Mesenchymal stem cell (in vitro differentiated cells and primary cell): ENCODE data around the gene SDK2.

Experiments used
- DNase-seq: peaks from one replicate; pipeline ENCODE4 v3.0.0-alpha.2; 2013
- H2AFZ ChIP-seq: one replicate; pipeline ENCODE4 v1.6.1; 2013; ENCODE audit warnings: low read depth, mild to moderate bottlenecking, control low read depth, inconsistent platforms, low read length, moderate library complexity
- H2AK5ac ChIP-seq: 2 replicates; pipeline ENCODE4 v1.6.1; 2013; ENCODE audit warnings: low read length, moderate library complexity, mild to moderate bottlenecking, inconsistent platforms; ENCODE audit not compliant: severe bottlenecking
- H2BK120ac ChIP-seq: one replicate; pipeline ENCODE4 v1.6.1; 2013; ENCODE audit warnings: low read depth, mild to moderate bottlenecking, inconsistent platforms, low read length, moderate library complexity
- H2BK12ac ChIP-seq, 2 experiments: one replicate each; pipeline ENCODE4 v1.6.1; 2013; ENCODE audit warnings: inconsistent platforms in 2 of 2, low read length in 2 of 2, mild to moderate bottlenecking in 2 of 2, moderate library complexity in 2 of 2, control low read depth in 1 of 2
- H2BK15ac ChIP-seq: one replicate; pipeline ENCODE4 v1.6.1; 2013; ENCODE audit warnings: mild to moderate bottlenecking, low read depth, inconsistent platforms; ENCODE audit not compliant: poor library complexity, severe bottlenecking
- H2BK5ac ChIP-seq: 2 replicates; pipeline ENCODE4 v1.6.1; 2013; ENCODE audit warnings: low read depth, mild to moderate bottlenecking, low read length, control low read depth, inconsistent platforms; ENCODE audit not compliant: poor library complexity, severe bottlenecking
- H3K14ac ChIP-seq, 2 experiments: one replicate each; pipeline ENCODE4 v1.6.1; 2013; ENCODE audit warnings: inconsistent platforms in 2 of 2, low read length in 2 of 2, control low read depth in 1 of 2, mild to moderate bottlenecking in 1 of 2, moderate library complexity in 1 of 2
- H3K18ac ChIP-seq, 2 experiments: one replicate each; pipeline ENCODE4 v1.6.1; 2013; ENCODE audit warnings: inconsistent platforms in 2 of 2, low read length in 2 of 2, control low read depth in 1 of 2, low read depth in 1 of 2, mild to moderate bottlenecking in 1 of 2
- H3K23ac ChIP-seq, 2 experiments: one replicate each; pipeline ENCODE4 v1.6.1; 2013; ENCODE audit warnings: inconsistent platforms in 2 of 2, low read length in 2 of 2, mild to moderate bottlenecking in 2 of 2, moderate library complexity in 2 of 2, control low read depth in 1 of 2
- H3K27ac ChIP-seq: 2 replicates; pipeline ENCODE4 v1.5.1; 2013; ENCODE audit warnings: mild to moderate bottlenecking, moderate library complexity, low read length, control low read depth, inconsistent platforms; ENCODE audit not compliant: poor library complexity, severe bottlenecking
- H3K27me3 ChIP-seq, 2 experiments: 2 replicates each; pipeline versions ENCODE4 v1.6.1 to v1.7.0; 2013; ENCODE audit warnings: low read length in 2 of 2, mild to moderate bottlenecking in 2 of 2, moderate library complexity in 2 of 2, control low read depth in 1 of 2, inconsistent platforms in 1 of 2; ENCODE audit not compliant: control insufficient read depth in 1 of 2, insufficient read depth in 1 of 2
- H3K36me3 ChIP-seq, 2 experiments: 2 replicates each; pipeline versions ENCODE4 v1.6.1 to v1.7.0; 2013; ENCODE audit warnings: low read length in 2 of 2, control low read depth in 1 of 2, inconsistent platforms in 1 of 2, low read depth in 1 of 2, mild to moderate bottlenecking in 1 of 2; ENCODE audit not compliant: insufficient read depth in 2 of 2, control insufficient read depth in 1 of 2
- H3K4ac ChIP-seq, 2 experiments: one replicate each; pipeline ENCODE4 v1.6.1; 2013; ENCODE audit warnings: inconsistent platforms in 2 of 2, low read length in 2 of 2, mild to moderate bottlenecking in 2 of 2, moderate library complexity in 2 of 2, control low read depth in 1 of 2, low read depth in 1 of 2
- H3K4me1 ChIP-seq: 2 replicates; pipeline ENCODE4 v1.6.1; 2013; ENCODE audit warnings: low read depth, low read length, control low read depth; ENCODE audit not compliant: control insufficient read depth, insufficient read depth
- H3K4me2 ChIP-seq: 2 replicates; pipeline ENCODE4 v1.6.1; 2013; ENCODE audit warnings: low read length, mild to moderate bottlenecking, inconsistent platforms; ENCODE audit not compliant: poor library complexity, severe bottlenecking
- H3K4me3 ChIP-seq, 2 experiments: 2 replicates each; pipeline versions ENCODE4 v1.5.1 to v1.7.0; 2013; ENCODE audit warnings: low read length in 2 of 2, mild to moderate bottlenecking in 2 of 2, control low read depth in 1 of 2, low read depth in 1 of 2; ENCODE audit not compliant: insufficient read depth in 1 of 2
- H3K79me1 ChIP-seq: replicated peaks from 2 replicates; pipeline ENCODE4 v1.6.1; 2013; ENCODE audit warnings: mild to moderate bottlenecking, control low read depth, low read length, inconsistent platforms; ENCODE audit not compliant: poor library complexity, severe bottlenecking
- H3K9ac ChIP-seq: 2 replicates; pipeline ENCODE4 v1.7.0; 2013; ENCODE audit warnings: mild to moderate bottlenecking, low read length, moderate library complexity
- H3K9me3 ChIP-seq: 2 replicates; pipeline ENCODE4 v1.7.0; 2013; ENCODE audit warnings: mild to moderate bottlenecking, low read length; ENCODE audit not compliant: control insufficient read depth
- H4K8ac ChIP-seq: one replicate; pipeline ENCODE4 v1.6.1; 2013; ENCODE audit warnings: inconsistent platforms, mild to moderate bottlenecking, low read length, moderate library complexity
- H4K91ac ChIP-seq: one replicate; pipeline ENCODE4 v1.6.1; 2013; ENCODE audit warnings: mild to moderate bottlenecking, low read length, inconsistent platforms
- WGBS: methylation state at CpG from one replicate; pipeline ENCODE4 v1.1.7; 2013; ENCODE audit warnings: mixed read lengths; 5-methylcytosine and 5-hydroxymethylcytosine counted together

The SDK2 gene

DNA sequence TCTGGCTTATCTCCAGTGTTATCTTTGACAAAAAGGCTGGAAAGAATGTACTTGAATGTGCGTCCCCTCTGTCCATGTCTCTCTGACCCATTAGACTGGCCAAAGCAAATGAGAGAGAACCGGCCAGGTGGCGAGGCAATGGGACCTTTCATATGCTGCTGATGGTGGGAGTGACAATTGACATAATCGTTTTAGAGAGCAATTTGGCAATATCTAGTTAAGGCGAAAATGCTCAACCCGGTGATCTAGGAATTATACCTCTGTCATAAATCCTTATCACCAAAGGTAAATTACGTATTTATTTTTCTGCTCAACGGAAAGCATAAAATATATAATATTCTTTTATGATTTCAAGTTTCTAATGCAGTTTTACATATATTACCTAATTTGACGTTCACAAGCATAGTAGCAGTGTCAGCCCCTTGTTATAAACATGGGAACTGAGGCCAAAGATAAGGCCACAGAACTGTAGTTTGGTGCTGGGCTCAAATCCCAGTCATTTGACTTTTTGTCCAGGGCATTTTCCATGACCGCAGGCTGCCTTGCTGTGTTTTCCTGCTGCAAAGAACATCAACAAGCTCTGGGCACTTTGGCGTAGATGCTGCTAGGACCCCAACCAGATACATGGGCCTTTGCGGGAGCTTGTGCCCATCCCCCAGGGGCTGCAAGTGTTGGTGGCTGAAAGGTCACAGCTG lies 14.7 kb upstream of the SDK2 start:
- DNase-seq = no peak
- no peaks in the 10 kb centered on the region for H3K4me1 ChIP-seq
- H3K79me1 ChIP-seq = no peaks in the 10 kb centered on the region

DNA sequence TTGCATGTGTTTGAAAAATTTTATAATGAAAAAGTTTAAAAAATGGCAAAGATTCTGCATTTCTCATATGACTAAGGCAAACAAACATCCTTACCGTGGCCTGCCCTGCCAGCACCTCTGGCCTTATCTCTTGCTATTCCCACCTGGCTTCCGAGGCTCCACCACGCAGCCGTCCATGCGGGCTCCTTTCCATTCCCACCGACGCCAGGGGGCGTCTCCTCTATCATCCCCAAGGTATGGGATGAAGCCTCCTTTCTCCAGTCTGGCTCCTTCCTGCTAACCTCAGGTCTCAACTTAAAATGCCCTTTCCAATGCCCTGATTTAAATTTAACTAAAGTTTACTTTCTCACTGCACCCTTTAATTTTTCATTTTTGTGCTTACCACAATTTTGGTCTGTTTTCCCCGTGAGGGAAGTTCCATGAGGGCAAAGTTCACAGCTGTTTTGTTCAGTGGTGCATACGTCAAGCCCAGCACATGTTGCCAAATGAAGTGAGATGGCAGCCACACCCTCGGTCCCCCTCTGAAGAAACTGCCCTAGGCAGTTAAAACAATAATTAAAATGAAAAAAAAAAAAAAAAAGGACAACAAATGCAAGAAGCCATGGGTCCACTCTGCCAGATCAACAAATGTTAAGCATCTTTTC lies 13.3 kb upstream of the SDK2 start:
- Histone ChIP-seq H2BK5ac (no peak overlapping the region), H3K9ac (no peak overlapping the region), H3K14ac (no peak overlapping the region), H3K27ac (no peak overlapping the region), H2AFZ (no peak overlapping the region), H3K4me1 (no peaks in the 10 kb centered on the region), H2BK120ac (no peak overlapping the region), H3K4me2 (no peak overlapping the region), H4K8ac (no peak overlapping the region), H2BK12ac (no peak overlapping the region), H3K4me3 (no peak overlapping the region), H2BK15ac (no peak overlapping the region), H3K27me3 (peaks cover 4 to 49% of the 10 kb centered on the region in 2 experiments), H4K91ac (no peak overlapping the region), H3K79me1 (no peaks in the 10 kb centered on the region), H2AK5ac (no peak overlapping the region), H3K18ac (no peak overlapping the region), H3K9me3 (peaks cover 17% of the 10 kb centered on the region), H3K23ac (no peak overlapping the region), H3K4ac (no peak overlapping the region), H3K36me3 (no peaks in the 10 kb centered on the region)
- 11% methylated on average over 10 of the region's 11 CpGs for WGBS
- DNase-seq = peak; percentile 8

More for the DNA sequence above, 14.7 kb upstream of the SDK2 start:
- no peak overlapping the region for H2BK12ac ChIP-seq
- no peak overlapping the region for H3K4me3 ChIP-seq
- no peak overlapping the region for H3K18ac ChIP-seq
- H4K91ac ChIP-seq = no peak overlapping the region
- H2BK5ac ChIP-seq = no peak overlapping the region
- no peak overlapping the region for H3K23ac ChIP-seq
- 81% methylated on average over 7 of the region's 12 CpGs for WGBS
- no peak overlapping the region for H3K27ac ChIP-seq
- no peak overlapping the region for H3K4me2 ChIP-seq
- H2AFZ ChIP-seq = no peak overlapping the region
- H3K36me3 ChIP-seq = no peaks in the 10 kb centered on the region
- no peak overlapping the region for H2BK15ac ChIP-seq
- peaks cover 4 to 53% of the 10 kb centered on the region in 2 experiments for H3K27me3 ChIP-seq
- no peak overlapping the region for H2BK120ac ChIP-seq
- no peak overlapping the region for H4K8ac ChIP-seq
- H2AK5ac ChIP-seq = no peak overlapping the region
- H3K9ac ChIP-seq = no peak overlapping the region
- H3K14ac ChIP-seq = no peak overlapping the region
- H3K9me3 ChIP-seq = peaks cover 10% of the 10 kb centered on the region
- H3K4ac ChIP-seq = no peak overlapping the region

DNA sequence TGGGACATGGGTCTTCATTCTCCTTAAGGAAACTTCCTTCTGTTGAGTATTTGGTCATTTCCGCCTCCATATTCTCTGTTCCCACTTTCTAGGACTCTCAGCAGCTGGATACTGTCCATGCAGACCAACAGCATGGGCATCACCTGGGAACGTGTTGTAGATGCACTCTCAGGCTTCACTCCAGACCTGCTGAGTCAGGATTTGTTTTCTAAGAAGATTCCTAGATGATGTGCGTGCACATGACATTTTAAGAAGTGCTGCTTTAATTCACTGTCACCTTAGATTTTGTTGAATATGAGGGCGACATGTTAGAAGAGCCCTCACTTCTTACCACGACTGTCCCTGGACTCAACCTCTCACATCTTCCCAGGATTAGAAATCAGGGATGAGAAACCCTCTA lies 10.0 kb upstream of the SDK2 start:
- H2BK12ac ChIP-seq = no peak overlapping the region
- no peaks in the 10 kb centered on the region for H3K36me3 ChIP-seq
- no peak overlapping the region for H2BK15ac ChIP-seq
- H2BK120ac ChIP-seq = no peak overlapping the region
- no peak overlapping the region for H3K4ac ChIP-seq
- WGBS = 78% methylated on average over 5 of the region's 5 CpGs
- H3K79me1 ChIP-seq = no peaks in the 10 kb centered on the region
- H3K4me2 ChIP-seq = no peak overlapping the region
- no peak overlapping the region for H3K27ac ChIP-seq
- no peaks in the 10 kb centered on the region for H3K4me1 ChIP-seq
- no peak overlapping the region for H2AFZ ChIP-seq
- no peak for DNase-seq
- no peak overlapping the region for H2BK5ac ChIP-seq
- H2AK5ac ChIP-seq = no peak overlapping the region
- no peak overlapping the region for H4K91ac ChIP-seq
- no peak overlapping the region for H3K14ac ChIP-seq
- no peak overlapping the region for H3K9ac ChIP-seq
- H3K9me3 ChIP-seq = peaks cover 16% of the 10 kb centered on the region
- no peak overlapping the region for H3K4me3 ChIP-seq
- peaks cover 0 to 48% of the 10 kb centered on the region in 2 experiments for H3K27me3 ChIP-seq
- no peak overlapping the region for H3K18ac ChIP-seq
- H4K8ac ChIP-seq = no peak overlapping the region
- H3K23ac ChIP-seq = no peak overlapping the region

DNA sequence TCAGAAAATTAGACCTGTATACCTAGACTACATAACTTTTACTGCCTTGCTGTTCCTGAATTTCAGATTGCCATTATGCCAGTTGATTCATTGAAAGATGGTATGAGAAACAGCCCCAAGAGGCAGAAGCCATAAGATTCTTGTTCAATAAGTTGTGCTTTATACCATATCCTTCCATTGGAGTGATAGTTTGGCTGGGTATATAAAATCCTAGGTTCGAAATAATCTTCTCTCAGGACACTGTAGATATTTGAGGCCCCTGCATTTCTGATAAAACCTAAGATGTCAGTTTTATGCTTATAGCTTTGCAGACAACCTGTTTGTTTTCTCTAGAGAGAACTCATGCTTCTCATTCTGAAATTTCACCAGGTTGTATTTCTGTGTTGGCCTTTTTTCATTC lies 9.6 kb upstream of the SDK2 start:
- no peak overlapping the region for H2BK5ac ChIP-seq
- H3K14ac ChIP-seq = no peak overlapping the region
- H3K9me3 ChIP-seq = peaks cover 16% of the 10 kb centered on the region

More for the DNA sequence above, 9.6 kb upstream of the SDK2 start:
- Histone ChIP-seq H3K79me1 (no peaks in the 10 kb centered on the region), H3K27ac (no peak overlapping the region), H3K27me3 (peaks cover 0 to 49% of the 10 kb centered on the region in 2 experiments), H3K4me3 (no peak overlapping the region), H3K4me2 (no peak overlapping the region), H2BK120ac (no peak overlapping the region), H2BK15ac (no peak overlapping the region), H4K91ac (no peak overlapping the region), H2AK5ac (no peak overlapping the region), H4K8ac (no peak overlapping the region), H2AFZ (no peak overlapping the region), H3K18ac (no peak overlapping the region), H3K23ac (no peak overlapping the region), H3K36me3 (no peaks in the 10 kb centered on the region), H2BK12ac (no peak overlapping the region), H3K9ac (no peak overlapping the region), H3K4ac (no peak overlapping the region), H3K4me1 (no peaks in the 10 kb centered on the region)
- no peak for DNase-seq
- WGBS = no CpG with 5 or more reads among the region's 1 CpG
